Stimulated activated naive CD8-positive, alpha-beta T cell treated with anti-CD3 and anti-CD28 coated beads, Interleukin-15, Interleukin-2, amounts not matched to agents 100 ng/mL and 50 ng/mL, for 24 hours (primary cell): Measurements from ENCODE around the gene CCDC70.
"Not testable (repeated sequence)": the region's sequence is repeated elsewhere in the genome, so short reads cannot be mapped to it uniquely, and the experiment has no call there.

Experiments used
- H3K27ac Mint-ChIP-seq: one replicate; pipeline ENCODE4 v1.8.0; 2021; ENCODE audit warnings: mild to moderate bottlenecking, mixed read lengths
- H3K27me3 Mint-ChIP-seq: one replicate; pipeline ENCODE4 v1.8.0; 2021; ENCODE audit warnings: mixed read lengths
- H3K36me3 Mint-ChIP-seq: one replicate; pipeline ENCODE4 v1.8.0; 2021; ENCODE audit warnings: low read depth, mixed read lengths
- H3K4me1 Mint-ChIP-seq: one replicate; pipeline ENCODE4 v1.8.0; 2021; ENCODE audit warnings: low read depth, mixed read lengths
- H3K4me3 Mint-ChIP-seq: one replicate; pipeline ENCODE4 v1.8.0; 2021; ENCODE audit warnings: mild to moderate bottlenecking, mixed read lengths
- H3K9me3 Mint-ChIP-seq: one replicate; pipeline ENCODE4 v1.8.0; 2021; ENCODE audit warnings: mixed read lengths

CCDC70 gene

DNA sequence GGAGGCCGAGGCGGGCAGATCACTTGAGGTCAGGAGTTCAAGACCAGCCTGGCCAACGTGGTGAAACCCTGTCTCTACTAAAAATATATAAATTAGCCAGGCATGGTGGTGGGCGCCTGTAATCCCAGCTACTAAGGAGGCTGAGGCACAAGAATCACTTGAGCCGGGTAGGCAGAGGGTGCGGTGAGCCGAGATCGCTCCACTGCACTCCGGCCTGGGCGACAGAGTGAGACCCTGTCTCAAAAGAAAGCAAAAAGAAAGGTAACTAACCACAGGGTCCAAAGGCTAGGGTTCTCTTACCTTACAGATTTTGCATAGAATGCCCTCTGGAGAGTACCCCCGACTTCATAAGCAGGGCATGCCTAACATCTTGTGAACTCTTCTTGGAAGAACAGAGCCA is 37.1 kb upstream of the CCDC70 start:
- H3K27ac Mint-ChIP-seq: peak overlapping the region; percentile 85
- not testable (repeated sequence) for H3K27me3 Mint-ChIP-seq, H3K36me3 Mint-ChIP-seq, H3K9me3 Mint-ChIP-seq
- H3K4me3 Mint-ChIP-seq: peak overlapping the region; percentile 79
- H3K4me1 Mint-ChIP-seq: peaks cover 100% of the 10 kb centered on the region

DNA sequence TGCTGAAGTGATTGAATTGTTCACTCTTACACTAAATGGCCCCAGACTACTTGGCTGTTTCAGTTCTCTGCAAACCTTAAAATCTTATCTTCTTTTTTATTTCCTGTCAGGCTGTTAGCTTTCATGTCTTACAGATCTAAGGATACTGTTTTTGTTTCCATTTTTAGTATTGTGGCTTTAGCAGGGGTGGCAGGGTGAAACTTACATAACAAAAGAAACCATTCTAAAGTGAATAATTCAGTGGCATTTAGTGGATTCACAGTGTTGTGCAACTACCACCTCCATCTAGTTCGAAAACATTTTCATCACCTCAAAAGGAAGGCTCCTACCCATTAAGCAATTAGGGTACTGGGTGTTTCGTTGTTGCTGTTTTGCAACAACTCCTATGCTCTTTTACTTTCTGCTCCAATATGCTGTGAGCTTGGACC is 36.6 kb upstream of the CCDC70 start:
- H3K4me1 Mint-ChIP-seq: peaks cover 95% of the 10 kb centered on the region
- H3K27me3 Mint-ChIP-seq: no peaks in the 10 kb centered on the region
- H3K27ac Mint-ChIP-seq: peak overlapping the region; percentile 85
- peak overlapping the region; percentile 79 for H3K4me3 Mint-ChIP-seq
- H3K36me3 Mint-ChIP-seq: no peaks in the 10 kb centered on the region
- no peaks in the 10 kb centered on the region for H3K9me3 Mint-ChIP-seq

DNA sequence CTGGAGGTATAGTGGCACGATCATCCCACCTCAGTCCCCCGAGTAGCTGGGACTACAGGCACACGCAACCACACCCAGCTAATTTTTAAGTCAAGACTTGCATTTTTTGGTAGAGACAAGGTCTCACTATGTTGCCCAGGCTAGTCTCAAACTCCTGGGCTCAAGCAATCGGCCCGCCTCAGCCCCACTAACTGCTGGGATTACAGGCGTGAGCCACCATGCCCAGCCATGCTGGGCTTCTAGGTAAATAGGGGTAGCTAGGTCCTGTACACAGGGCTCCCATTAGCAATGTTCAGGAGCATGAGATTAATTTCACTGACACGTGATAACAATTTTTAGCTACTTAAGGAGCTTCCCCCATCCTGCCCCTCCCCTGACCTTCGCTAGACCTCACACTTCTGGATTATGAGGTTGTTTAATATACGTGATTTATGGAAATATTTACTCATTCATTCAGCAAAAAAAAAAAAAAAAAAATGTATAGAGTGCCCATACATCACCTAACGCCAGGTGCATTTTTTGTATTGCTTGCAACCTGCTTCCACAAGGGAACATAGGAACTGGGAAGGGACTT is 36.0 kb upstream of the CCDC70 start:
- Mint-ChIP-seq H3K4me3 (peak overlapping the region; percentile 79), H3K27me3 (no peaks in the 10 kb centered on the region), H3K9me3 (no peaks in the 10 kb centered on the region), H3K36me3 (no peaks in the 10 kb centered on the region), H3K27ac (peak overlapping the region; percentile 85), H3K4me1 (peaks cover 90% of the 10 kb centered on the region)

DNA sequence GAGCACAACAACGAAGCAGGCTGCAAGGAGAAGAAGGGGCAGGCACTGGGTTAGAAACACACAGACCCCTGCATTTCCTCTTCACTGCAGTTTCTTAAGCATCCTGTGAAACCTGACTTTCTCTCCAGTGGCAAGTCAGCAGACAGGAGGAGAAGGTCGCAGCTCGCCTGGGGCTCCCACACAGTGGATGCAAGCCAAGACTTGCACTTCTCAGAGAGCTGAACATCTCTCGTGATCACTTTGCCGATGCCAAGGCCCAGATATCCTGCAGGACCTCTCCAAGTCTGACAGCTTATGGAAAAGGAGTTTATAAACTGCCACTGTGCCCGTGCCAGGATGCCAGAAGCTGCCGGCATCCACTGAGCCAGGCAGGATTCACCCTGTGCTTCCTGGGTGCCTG is 35.2 kb upstream of the CCDC70 start:
- H3K4me3 Mint-ChIP-seq: peak overlapping the region; percentile 79
- H3K36me3 Mint-ChIP-seq: no peaks in the 10 kb centered on the region
- peaks cover 82% of the 10 kb centered on the region for H3K4me1 Mint-ChIP-seq
- no peaks in the 10 kb centered on the region for H3K27me3 Mint-ChIP-seq
- no peaks in the 10 kb centered on the region for H3K9me3 Mint-ChIP-seq
- H3K27ac Mint-ChIP-seq: peak overlapping the region; percentile 85

DNA sequence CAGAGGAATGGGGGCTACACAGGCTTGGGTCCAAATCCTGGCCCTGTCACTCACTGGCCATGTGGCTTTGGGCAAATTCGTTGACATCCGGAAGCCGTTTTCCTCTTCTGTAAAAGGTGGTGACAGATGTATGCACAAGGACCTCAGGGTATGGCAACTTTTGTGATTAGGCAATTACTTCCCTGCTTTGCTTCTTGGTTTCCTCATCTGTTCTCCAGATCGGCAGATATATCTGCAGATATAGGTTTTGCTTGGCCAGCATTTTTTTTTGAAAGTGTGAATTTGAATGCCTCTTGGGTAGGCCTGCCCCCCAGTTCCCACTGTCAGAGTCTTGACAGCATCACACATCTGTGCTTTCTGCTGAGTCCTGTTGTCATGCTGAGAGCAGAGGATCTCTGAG is 34.5 kb upstream of the CCDC70 start:
- H3K27ac Mint-ChIP-seq: peak overlapping the region; percentile 17
- H3K36me3 Mint-ChIP-seq: no peaks in the 10 kb centered on the region
- peaks cover 82% of the 10 kb centered on the region for H3K4me1 Mint-ChIP-seq
- H3K9me3 Mint-ChIP-seq: no peaks in the 10 kb centered on the region
- H3K27me3 Mint-ChIP-seq: no peaks in the 10 kb centered on the region
- H3K4me3 Mint-ChIP-seq: peak overlapping the region; percentile 79

DNA sequence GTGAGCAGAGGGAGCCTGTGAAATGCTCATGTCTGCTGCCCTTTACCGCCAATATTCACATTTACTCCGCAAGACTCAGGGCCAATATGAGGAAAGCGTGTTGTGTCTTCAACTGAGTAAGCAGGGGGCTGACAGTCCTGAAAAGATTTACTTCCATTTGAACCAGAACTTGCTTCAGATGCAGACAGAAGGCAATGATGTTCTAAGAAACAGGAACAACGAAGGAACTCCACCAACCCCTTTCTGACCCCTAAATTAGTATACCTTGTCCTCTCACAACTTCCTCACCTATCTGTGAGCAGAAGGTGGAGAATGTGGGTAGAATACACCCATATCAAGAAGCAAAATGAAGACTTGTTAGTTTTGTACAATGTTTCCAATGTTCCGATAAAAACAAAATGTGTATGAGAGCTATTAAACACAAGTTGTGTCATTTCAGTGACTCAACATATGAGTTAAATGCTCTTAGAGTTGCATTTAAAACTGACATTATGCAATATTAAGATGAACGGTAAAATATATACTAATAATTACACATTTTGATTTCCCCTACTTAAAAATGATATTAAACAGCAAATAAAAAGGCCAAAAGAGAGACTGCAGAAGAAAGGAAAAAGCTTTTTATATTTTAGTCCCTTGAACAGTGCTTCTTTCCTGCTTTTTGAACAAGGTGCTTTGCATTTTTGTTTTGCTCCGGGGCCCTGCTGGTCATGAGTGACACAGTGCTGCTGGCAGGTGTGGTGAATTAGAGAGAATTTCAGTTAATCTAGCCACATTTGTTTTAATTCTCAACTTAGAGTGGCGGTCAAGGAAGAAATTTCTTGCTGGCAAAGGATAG is 32.8 kb upstream of the CCDC70 start:
- peaks cover 74% of the 10 kb centered on the region for H3K4me1 Mint-ChIP-seq
- no peak overlapping the region for H3K4me3 Mint-ChIP-seq
- no peaks in the 10 kb centered on the region for H3K36me3 Mint-ChIP-seq
- H3K27me3 Mint-ChIP-seq: no peaks in the 10 kb centered on the region
- H3K27ac Mint-ChIP-seq: no peak overlapping the region
- no peaks in the 10 kb centered on the region for H3K9me3 Mint-ChIP-seq

DNA sequence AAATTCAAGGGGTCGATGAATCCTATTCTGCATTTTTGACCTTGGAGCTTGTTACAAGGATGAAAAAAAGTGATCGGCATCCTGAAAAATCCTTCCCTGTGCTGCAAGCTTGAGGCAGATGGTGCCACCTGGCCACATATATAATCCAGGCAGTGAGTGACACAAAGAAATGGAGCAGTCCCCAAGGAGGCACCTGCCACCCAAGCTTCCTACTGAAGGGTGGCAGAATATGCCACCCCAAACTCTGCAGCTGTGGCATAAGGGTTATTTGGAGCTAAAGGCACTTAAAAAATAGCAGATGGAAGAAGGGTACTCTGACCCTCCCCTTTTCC is 32.2 kb upstream of the CCDC70 start:
- no peak overlapping the region for H3K4me3 Mint-ChIP-seq
- H3K36me3 Mint-ChIP-seq: no peaks in the 10 kb centered on the region
- H3K4me1 Mint-ChIP-seq: peaks cover 68% of the 10 kb centered on the region
- no peaks in the 10 kb centered on the region for H3K27me3 Mint-ChIP-seq
- H3K27ac Mint-ChIP-seq: no peak overlapping the region
- no peaks in the 10 kb centered on the region for H3K9me3 Mint-ChIP-seq

DNA sequence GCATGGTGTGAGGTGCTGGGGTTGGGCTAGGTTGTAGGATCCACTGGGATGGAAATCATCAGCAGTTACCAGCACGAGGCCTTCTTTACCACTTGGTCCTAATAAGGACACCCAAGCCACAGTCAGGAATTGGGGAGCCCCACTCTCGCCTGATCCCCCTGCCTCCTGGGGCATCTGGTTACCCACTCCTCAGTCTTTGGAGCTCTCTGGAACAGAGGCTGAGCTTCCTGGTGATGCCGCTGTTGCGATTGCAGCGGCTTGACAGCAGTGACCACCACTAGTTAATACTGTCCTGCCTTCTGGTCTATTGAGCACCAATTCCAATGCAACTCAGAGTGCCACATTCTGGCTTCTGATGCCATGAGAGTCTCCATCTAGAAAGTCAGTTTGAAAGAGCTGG is 30.2 kb upstream of the CCDC70 start:
- H3K4me1 Mint-ChIP-seq: peaks cover 50% of the 10 kb centered on the region
- H3K27me3 Mint-ChIP-seq: no peaks in the 10 kb centered on the region
- no peak overlapping the region for H3K27ac Mint-ChIP-seq
- H3K36me3 Mint-ChIP-seq: no peaks in the 10 kb centered on the region
- no peak overlapping the region for H3K4me3 Mint-ChIP-seq
- no peaks in the 10 kb centered on the region for H3K9me3 Mint-ChIP-seq

DNA sequence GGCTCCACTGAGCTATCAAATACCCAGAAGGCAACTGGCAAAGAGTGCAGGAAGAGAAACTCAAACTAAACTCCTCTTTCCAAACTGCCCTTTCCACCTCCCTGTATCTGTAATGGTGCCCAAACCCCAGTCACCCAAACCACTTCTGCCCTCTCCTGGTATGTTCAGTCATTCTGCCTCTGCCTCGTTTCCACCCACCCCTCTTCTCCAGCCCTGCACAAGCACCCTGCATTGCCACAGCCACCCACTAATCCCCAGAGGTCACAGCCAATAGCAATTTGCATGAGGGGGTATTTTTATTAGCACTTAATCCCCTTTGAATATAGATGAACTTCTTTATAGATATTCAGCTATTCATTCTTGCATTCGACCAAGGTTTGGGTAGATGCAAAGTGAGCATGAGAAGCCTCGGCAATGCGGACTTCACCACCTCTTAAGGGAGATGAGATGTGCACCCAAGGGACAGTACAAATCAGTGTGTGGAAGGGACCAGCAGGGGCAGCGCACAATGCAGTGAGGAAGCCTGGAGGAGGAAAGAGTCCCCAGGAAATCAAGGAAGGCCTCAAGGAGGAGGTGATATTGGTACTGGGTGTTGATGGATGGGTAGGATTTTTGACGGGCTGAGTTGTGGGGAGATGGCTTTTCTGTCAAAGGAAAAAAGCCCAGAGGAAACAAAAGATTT is 29.2 kb upstream of the CCDC70 start:
- Mint-ChIP-seq H3K27ac (peak overlapping the region; percentile 12), H3K4me3 (no peak overlapping the region), H3K36me3 (no peaks in the 10 kb centered on the region), H3K9me3 (no peaks in the 10 kb centered on the region), H3K27me3 (no peaks in the 10 kb centered on the region), H3K4me1 (peaks cover 50% of the 10 kb centered on the region)

DNA sequence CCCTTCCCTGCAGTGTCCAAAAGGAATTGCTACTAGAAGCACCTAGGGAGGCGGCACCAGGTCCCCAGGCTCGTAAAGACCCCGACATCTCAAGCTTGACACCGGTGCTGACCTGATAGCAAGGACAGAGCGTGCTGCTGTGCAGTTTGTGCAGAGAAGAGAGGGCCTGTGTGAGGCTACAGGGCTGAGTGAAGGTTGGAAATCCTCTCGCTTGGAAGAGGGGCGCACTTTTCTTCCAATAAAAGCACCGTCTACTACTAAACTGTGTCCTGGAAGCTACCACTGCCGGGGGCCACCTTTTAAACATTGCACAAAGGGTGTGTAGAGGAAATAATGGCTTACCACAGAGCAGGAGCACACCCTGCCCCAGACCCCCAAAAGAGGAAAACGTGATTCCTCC is 27.8 kb upstream of the CCDC70 start:
- Mint-ChIP-seq H3K4me3 (no peak overlapping the region), H3K36me3 (no peaks in the 10 kb centered on the region), H3K27ac (no peak overlapping the region), H3K9me3 (no peaks in the 10 kb centered on the region), H3K4me1 (peaks cover 50% of the 10 kb centered on the region), H3K27me3 (no peaks in the 10 kb centered on the region)

DNA sequence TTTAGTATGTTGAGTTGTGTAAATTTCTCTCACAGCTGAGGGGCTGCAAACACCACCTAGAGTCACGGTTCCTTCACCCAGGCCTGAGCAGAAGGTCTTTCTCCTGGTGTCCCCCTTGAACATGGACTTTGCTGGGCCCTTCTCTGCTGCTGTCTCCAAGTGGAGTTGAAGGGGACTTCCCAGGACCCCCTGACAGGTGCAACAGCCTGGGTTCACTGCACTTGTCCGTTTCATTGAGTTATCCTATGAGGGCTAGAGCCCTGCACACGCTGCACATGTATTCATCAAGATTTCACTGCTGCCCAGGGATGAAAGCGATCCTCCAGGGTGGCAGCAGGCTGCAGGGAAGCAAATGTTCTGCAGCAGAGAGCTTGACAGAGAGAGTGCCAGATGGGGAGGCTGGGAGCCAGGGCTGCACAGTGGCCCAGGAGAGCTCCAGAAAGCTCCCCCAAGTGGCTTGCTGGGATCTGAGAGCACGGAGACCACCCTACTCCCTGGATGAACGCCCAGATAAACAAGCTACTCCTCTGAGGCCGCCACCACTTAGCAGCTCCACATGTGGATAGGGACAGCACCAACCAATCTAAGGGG is 27.1 kb upstream of the CCDC70 start:
- H3K36me3 Mint-ChIP-seq: no peaks in the 10 kb centered on the region
- H3K27ac Mint-ChIP-seq: no peak overlapping the region
- H3K27me3 Mint-ChIP-seq: no peaks in the 10 kb centered on the region
- peaks cover 43% of the 10 kb centered on the region for H3K4me1 Mint-ChIP-seq
- no peak overlapping the region for H3K4me3 Mint-ChIP-seq
- H3K9me3 Mint-ChIP-seq: no peaks in the 10 kb centered on the region

DNA sequence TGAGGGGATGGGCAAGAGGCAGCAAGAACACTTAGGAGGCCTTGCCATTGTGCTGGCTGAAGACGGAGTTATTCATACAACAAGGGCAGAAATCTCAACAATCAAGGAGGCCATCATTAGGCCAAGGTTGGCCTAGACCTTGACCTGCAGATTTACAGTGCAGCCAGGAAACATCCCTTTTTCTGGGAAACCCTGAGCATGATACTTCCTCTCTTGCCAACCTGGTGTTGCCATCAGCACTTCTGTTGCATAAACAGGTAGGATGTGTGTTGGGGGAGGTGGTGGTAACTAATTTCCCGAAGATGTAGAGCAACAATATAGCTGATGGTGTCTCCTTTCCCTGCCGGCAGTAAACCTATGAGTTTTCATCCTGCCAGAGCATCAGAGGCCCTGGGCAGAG is 24.8 kb upstream of the CCDC70 start:
- no peaks in the 10 kb centered on the region for H3K36me3 Mint-ChIP-seq
- no peaks in the 10 kb centered on the region for H3K9me3 Mint-ChIP-seq
- no peak overlapping the region for H3K4me3 Mint-ChIP-seq
- no peak overlapping the region for H3K27ac Mint-ChIP-seq
- H3K4me1 Mint-ChIP-seq: peaks cover 38% of the 10 kb centered on the region
- H3K27me3 Mint-ChIP-seq: no peaks in the 10 kb centered on the region

DNA sequence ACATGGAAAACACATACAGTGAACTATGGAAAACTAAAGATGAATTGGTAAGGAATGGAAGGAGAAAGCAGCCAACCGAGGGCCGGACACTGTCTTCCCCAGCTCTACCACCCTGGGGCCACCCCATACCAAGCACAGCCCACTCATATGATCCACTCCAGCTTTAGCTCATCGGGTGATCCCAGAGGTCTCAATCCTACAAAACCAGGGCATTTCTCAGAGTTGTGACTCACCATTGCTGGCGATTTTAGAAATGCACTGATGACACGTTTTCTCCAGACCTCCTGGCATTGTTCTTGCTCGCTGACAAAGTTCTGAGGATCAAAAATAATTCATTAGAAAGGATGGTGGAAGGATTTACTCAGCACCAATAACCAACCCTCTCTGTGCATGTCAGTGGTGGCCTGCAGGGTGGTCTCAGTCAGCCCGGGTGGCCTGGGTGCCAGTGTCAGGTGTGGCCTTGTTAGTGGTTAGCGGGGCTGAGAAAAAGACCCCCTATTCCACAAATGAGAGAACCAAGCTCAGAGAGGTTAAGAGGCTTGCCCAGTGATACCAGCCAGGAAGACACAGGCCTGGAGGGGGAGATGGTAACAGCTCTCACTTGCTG is 23.4 kb upstream of the CCDC70 start:
- no peaks in the 10 kb centered on the region for H3K27me3 Mint-ChIP-seq
- peaks cover 26% of the 10 kb centered on the region for H3K4me1 Mint-ChIP-seq

DNA sequence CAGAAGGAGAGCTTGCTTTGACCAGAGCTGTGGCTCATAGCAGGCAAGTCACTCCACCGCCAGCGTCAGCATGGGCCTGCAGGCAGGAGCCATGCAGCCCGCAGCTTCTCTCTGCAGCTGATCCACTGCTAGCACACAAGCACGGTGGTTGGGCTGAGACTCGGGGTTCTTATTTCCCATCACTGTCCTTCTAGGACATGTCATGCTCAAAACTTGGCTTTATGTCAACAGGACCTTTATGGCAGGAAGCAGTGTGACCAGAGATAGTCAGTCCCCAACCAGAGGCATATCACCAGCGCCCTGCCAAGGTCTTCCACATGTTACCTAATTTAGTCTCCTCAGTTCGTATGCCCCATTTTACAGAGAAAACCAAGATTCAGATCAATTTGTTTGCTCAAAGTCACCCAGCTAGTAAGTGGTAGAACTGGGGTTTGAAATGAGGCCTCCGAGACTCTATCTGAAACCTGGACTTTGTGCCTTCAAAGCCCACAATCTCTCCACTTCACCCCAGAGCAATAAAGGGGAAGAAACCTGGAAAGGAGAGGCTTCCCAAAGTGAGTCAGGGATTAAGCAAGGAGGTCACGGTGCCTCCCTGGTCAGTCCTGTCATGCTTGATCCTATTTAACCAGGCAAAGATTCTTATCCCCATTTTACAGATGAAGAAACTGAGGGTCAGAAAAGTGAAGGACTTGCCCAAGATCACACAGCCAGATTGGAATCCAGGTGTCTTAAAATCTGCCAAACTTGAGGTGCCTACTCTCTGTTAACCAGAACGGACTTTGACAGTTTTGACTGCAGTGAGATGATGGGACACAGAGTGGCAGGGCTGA is 21.8 kb upstream of the CCDC70 start:
- Mint-ChIP-seq H3K4me3 (no peak overlapping the region), H3K36me3 (no peaks in the 10 kb centered on the region), H3K4me1 (peaks cover 33% of the 10 kb centered on the region), H3K27me3 (peaks cover 7% of the 10 kb centered on the region), H3K9me3 (no peaks in the 10 kb centered on the region), H3K27ac (no peak overlapping the region)

More for the DNA sequence above, 23.4 kb upstream of the CCDC70 start:
- no peaks in the 10 kb centered on the region for H3K36me3 Mint-ChIP-seq
- H3K4me3 Mint-ChIP-seq: no peak overlapping the region
- H3K27ac Mint-ChIP-seq: peak overlapping the region; percentile 61
- no peaks in the 10 kb centered on the region for H3K9me3 Mint-ChIP-seq
